ENCODE data around the gene SLFN11.
"Not testable (repeated sequence)": the region's sequence is repeated elsewhere in the genome, so short reads cannot be mapped to it uniquely, and the experiment has no call there.

The SLFN11 gene

GRCh38 chr17:35373534-35373983 lies at the start of gene SLFN11:
Gene SLFN11, minus strand, starts transcription at chr17:35373621. Its CDS starts 9,814 bp downstream, at chr17:35363807.
- peak; percentile 94 for DNase-seq

GRCh38 chr17:35421069-35421468 lies 47.6 kb upstream of the SLFN11 start:
- not testable (repeated sequence) for DNase-seq

DNA sequence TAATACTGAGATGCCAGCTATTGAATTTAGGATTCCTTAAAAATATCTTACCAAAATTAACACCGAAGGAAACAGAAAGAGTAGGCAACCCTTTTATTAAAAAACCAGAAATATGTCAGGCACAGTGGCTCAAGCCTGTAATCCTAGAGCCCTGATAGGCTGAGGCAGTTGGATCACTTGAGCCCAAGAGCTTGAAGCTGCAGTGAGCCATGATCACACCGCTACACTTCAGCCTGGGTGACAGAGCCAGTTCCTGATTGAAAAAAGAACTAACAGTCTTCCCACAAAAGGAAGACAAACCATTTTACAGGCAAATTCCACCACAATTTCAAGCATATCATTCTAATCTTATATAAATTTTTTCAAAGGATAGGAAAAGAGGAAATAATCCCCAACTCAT lies 43.2 kb upstream of the SLFN11 start:
- DNase-seq = no peak

DNA sequence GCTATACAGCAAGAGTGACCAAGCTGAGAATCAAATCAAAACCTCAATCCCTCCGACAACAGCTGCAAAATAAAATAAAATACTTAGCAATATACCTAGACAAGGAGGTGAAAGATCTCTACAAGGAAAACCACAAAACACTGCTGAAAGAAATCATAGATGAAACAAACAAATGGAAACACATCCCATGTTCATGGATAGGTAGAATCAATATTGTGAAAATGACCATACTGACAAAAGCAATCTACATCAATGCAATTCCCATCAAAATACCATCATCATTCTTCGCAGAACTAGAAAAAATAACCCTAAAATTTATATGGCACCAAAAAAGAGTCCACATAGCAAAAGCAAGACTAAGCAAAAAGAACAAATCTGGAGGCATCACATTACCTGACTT lies 41.3 kb upstream of the SLFN11 start:
- not testable (repeated sequence) for DNase-seq

DNA sequence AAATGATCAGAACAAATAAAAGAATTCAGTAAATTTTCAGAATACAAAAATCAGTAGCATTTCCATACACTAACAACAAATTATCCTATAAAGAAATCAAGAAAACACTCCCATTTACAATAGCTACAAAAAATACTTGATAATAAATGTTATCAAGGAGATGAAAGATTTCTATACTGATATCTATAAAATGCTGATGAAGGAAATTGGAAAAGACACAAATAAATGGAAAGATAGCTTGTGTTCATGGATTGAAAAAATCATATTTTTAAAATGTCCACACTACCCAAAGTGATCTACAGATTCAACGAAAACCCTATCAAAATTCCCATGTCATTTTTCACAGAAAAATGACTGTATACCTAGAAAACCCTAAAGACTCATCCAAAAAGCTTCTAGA lies 40.8 kb upstream of the SLFN11 start:
- DNase-seq = no peak

DNA sequence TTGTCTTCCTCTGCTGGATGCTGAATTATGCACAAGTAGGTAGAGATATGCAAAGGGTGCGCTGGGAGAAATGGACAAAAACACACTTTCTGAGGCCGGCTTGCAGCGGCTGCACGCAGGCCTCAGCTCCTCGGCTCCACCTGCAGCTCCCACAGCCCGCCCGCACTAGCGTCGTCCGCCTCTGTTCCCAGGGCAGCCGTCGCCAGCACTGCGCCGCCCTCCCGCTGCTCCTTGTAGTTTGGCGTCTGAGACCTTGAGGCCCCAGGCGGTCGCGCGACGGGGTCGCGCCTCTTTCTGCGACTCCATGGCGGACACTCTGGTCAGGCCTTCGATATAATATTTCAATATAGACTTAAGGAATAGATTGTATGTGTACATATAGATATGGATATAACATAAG lies 34.1 kb upstream of the SLFN11 start:
- DNase-seq = no peak

GRCh38 chr17:35406568-35406967 lies 33.1 kb upstream of the SLFN11 start:
- DNase-seq = no peak

DNA sequence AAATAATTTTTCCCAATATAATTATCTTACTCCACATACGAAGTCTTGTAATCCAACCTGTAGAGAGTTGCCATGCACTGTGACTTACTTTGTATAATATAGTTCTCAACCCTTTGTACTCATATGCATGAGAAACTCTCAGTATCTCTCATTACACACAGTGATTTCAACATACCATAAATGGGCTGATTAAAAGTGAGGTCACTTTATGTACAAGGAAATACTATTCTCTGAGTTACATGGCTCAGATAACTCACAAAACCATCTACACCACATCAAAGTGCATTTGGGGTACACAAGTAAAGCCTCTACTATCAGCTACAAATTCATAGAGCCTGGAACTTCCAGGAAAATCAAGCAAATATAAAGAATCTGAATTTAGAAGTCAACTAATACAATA lies 30.9 kb upstream of the SLFN11 start:
- no peak for DNase-seq

- not testable (repeated sequence) for DNase-seq
Observed at GRCh38 chr17:35393783-35394182, 20.4 kb upstream of the SLFN11 start.

DNA sequence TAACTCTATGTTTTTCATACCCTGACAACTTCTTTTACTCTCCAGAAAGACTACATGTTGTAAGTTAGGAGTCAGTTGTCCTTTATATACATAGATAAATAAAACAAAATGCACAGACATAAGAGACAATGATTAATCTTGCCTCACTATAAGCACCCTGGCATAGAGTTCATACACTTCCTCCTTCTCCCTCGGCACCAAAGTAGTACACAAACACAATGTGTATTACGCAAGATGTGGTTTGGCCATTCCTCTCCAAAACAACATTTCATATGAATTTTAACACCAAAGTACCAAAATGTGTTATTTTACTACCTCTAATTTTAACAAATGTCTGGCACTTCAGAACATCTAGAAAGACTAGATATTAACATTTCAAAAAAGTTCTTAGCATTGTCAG lies 17.2 kb upstream of the SLFN11 start:
- no peak for DNase-seq

DNA sequence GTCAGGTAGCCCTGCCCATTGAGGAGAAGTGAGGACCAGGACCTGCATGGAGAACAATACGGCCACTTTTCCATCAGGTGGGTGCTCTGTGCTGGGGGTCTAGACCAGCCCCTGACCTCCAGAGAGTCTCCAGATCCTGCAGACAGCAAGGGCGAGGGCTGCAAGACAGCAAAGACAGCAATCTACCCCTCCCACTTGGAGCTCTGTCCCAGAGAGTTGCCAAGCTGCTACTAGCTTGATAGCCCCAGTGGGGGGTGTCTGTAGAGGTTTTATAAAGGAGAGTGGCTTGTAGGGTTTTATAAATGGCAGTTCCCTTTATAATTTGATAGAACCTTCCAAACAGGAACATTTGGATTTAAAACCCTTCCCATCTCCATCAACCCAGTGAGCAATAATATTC lies 16.7 kb upstream of the SLFN11 start:
- DNase-seq = no peak

DNA sequence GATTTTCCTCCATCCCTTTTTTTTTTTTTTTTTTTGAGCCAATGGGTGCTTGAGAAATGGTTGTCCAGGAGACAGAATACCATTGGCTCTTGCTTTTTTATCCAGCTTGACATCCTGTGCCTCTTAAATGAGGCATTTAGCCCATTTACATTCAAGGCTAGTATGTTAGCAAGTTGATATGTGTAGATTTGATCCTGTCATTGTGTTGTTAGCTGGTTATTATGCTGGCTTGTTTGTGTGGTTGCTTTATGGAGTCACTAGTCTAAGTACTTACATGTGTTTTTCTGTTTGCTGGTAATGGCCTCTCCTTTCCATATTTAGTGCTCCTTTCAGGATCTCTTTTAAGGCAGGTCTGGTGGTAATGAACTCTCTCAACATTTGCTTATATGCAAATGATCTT lies 14.1 kb upstream of the SLFN11 start:
- DNase-seq = no peak

DNA sequence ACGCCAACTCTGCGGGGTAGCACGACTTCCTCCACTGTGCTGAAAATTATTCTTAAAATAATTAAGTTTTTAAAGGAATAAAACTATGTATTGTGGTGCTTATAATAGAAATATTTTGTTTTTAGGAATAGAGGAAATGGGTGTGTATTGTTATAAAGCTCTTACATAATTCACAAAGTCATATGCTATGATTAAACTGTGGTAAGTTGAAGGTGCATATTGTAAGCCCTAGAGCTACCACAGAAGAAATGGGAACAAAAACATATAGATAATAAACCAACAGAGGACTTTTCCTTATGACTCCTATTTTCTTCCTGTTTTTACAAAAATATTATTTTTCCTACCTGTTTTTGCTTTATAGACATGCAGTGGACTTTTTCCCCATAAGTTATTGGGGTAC lies 4.3 kb upstream of the SLFN11 start:
- no peak for DNase-seq

- DNase-seq = no peak
Observed at GRCh38 chr17:35377068-35377467, 3.6 kb upstream of the SLFN11 start.

- DNase-seq = peak; percentile 52
Observed at GRCh38 chr17:35376245-35376644, 2.8 kb upstream of the SLFN11 start.

DNA sequence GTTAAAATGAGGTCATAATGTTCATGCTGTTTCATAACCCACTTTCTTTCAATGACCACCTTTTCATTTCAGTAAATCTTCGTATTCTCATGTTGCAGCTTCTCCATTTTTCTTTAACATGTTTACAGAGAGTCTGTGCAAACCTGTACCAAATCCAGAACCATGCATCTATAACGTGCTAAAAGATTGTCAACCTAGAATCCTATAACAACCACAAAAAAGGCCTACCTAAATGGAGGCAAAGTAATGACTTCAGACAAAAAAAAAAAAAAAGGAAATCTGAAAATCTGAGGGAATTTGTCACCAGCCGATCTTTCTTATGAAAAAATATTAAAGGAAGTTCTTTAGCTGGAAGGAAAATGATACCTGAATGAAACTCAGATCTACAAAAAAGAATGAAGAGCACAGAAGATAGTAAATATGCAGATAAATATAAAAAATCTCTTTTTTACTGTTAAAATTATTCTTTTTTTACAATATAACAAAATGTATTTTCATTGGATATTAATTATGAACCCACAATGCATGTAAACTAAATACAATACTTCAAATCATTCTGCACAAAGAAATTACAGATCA lies 1.4 kb upstream of the SLFN11 start:
- DNase-seq = no peak

DNA sequence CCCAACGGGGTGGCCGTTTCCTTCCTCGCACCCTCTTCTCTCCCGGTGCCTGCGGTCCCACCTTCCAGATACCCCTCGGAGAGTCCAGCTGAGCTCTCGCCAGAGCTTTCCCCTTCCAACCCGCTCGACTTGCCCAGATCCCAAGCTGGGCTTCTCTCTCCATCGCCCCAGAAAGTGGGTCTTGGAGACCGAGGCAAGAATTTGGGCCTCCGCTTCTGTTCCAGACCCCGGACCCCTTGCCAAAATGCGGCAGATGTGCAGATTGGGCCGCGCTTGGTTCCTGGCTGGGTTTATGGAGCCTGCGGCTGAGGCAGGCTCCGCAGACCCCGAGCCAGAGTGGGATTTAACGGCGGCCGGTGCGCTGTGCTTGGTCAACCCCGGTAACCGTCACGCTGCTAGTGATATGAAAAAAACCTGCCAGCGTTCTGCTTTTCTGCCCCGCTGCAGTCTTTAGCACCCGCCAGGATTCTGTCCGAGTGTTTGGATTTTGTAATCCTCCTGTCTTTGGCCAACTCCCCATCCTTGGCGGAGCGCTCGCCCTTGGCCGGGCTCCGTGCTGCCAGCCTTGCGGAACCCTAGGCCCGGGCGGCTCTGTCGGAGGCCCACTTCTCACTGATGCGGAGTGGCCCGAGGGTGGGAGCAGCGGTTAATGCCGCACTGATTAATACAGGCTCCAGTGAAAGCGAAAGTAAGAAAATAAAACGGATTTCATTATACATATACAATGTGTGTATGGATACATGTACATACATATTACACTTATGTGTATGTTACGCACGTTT lies 754 bp upstream of the SLFN11 start:
- peak; percentile 44 for DNase-seq

DNA sequence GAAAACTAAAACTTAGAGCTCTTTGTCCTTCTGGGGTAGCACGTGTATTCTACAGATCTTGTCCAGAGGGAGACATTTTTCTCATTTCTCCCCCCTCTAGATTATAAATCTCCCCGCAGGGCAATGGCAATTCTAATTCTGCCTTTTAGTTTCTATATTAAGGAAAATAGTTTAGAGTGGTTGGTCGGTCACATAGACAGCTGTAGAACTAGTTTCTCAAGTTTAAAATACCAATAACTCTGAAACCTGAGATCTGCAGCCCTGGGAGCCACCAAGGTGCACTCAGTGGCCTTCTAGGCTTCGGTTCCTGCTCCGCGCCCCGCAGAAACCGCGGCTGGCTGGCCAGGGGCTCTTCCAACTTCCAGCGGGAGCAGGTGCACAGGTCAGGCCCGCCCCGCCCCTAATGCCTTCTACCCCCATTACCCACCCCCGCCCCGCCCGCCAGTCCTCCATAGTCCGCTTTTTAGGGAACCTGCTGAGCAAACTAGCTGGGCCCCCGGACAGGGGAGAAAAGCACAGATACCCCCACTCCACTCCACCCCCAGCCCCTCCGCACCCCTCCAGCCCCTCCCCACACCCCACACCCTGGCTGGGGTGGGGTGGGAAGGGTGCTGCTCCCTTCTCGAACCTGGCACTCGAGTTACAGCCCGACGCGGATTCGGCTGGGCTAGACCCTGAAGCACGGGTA lies 431 bp downstream of the SLFN11 start:
- DNase-seq = no peak

DNA sequence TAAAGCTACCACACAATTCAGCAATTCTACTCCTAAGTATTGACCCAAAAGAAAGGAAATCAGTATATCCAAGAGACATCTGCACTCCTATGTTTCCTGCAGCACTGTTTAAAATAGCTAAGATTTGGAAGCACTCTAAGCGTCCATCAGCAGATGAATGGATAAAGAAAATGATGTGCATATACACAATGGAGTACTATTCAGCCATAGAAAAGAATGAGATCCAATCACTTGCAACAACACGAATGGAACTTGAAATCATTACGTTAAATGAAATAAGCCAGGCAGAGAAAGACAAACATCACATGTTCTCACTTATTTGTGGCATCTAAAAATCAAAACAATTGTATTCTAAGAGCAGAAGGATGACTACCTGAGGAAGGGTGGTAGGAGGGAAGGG lies 1.5 kb downstream of the SLFN11 start:
- DNase-seq = no peak

DNA sequence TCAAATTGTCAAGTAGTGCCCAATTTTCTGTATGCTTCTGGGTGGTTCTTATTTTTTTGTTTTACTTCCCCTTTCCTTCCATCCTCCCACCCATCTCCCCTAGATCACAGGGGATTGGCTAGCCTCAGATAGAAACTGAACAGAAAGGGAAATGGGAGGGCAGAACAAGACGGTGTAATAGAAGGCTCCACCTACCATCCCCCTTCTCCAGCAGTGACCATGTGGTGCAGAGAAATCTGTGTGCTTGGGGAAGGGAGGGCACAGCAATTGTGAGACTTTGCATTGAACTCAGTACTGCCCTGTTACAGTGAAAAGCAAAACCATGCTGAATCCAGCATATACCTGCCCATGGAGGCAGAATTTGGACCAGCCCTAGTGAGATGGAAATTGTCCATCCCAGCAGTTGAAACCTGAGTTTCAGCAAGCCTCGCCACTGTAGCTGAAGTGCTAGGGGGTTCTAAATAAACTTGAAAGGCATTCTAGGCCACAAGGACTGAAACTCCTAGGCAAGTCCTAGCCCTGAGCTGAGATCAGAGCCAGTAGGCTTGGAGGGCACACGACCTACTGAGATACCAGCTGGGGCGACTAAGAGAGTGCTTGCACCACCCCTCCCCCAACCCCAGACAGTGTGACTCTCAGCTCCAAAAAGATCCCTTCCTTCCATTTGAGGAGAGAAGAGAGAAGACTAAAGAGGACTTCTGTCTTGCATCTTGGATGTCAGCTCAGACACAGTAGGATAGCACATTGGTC lies 5.2 kb downstream of the SLFN11 start:
- peak; percentile 18 for DNase-seq

DNA sequence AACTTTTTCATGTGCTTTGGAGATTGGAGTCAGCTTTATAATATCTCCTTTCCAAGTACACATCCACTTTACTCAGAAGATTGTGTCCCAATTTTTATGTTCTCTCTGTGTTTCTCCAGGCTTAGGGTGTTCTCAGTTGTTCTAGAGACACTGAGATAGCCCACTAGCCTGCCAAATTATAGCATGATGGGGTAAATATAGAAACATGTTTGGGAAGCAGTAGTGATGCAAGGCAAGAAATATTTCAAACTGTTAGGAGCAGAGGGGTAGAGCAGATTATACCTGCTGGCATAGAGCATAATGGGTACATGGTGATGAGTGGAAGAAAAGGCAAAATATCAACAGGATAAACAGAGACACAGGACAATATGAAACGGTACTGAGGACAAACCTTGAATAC lies 12.4 kb downstream of the SLFN11 start:
- no peak for DNase-seq

DNA sequence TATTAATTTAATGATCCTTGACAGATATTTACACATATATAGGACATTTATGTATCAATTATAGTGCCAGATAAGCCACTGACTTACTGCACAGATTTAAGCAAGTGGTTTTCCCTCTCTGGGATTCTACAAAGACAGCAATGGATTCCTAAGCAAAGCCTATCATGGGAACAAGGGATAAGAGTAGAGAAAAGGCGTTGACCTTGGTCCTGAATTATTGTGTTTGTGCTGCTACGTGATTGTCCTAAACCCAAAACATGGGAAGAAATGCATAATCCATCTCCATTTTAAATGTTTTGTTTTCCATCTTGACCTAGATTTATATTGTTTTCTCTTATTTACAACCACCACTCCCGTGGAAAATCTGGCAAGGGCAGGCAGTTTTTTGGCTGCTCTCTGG lies 14.0 kb downstream of the SLFN11 start:
- DNase-seq = no peak

- DNase-seq = no peak
Observed at GRCh38 chr17:35352284-35352683, 21.1 kb downstream of the SLFN11 start.

Data from fibroblast of upper back skin (primary cell).